Measurements from ENCODE around the gene OSBPL6.

- TF ChIP-seq EZH2 (IDR thresholded peaks at IDR 0.05) (no peak), POLR2AphosphoS5 (IDR thresholded peaks at IDR 0.05; ENCODE audit: borderline replicate concordance, low read depth, low read length) (no peak)
These were observed 235.0 kb downstream of the OSBPL6 start for GRCh38 chr2:178429336-178429735.

All from SK-N-MC (cell line).